HFF-Myc (cell line): ENCODE results near the gene CASKIN2.

Source experiments
- DNase-seq: peaks from one replicate; pipeline ENCODE4 v3.0.0-alpha.2; 2011; ENCODE audit warnings: low read depth; ENCODE audit errors: extremely low read depth
- H3K4me3 ChIP-seq: replicated peaks from 2 replicates; pipeline ENCODE4 v1.5.1; 2011; ENCODE audit warnings: low read depth, mild to moderate bottlenecking, control low read depth, low read length
- CTCF ChIP-seq: IDR thresholded peaks from 2 replicates; pipeline ENCODE4 v1.5.1; 2012; ENCODE audit warnings: mild to moderate bottlenecking, low read depth, low read length, control low read depth; ENCODE audit errors: missing control alignments

The CASKIN2 gene

GRCh38 chr17:75558666-75559530, 43.6 kb upstream of the CASKIN2 start:
- TF ChIP-seq CTCF, result no peak
- no peak overlapping the region for H3K4me3 ChIP-seq
- DNase-seq, result no peak

GRCh38 chr17:75557852-75558665, 42.7 kb upstream of the CASKIN2 start:
- no peak overlapping the region for H3K4me3 ChIP-seq
- TF ChIP-seq CTCF, result no peak
- no peak for DNase-seq

GRCh38 chr17:75557075-75557851, 41.9 kb upstream of the CASKIN2 start:
- no peak for DNase-seq
- no peak overlapping the region for H3K4me3 ChIP-seq

GRCh38 chr17:75555679-75556153, 40.4 kb upstream of the CASKIN2 start:
- no peak for TF ChIP-seq CTCF
- DNase-seq, result no peak
- H3K4me3 ChIP-seq, result no peak overlapping the region

More at GRCh38 chr17:75557075-75557851, 41.9 kb upstream of the CASKIN2 start:
- TF ChIP-seq CTCF, result no peak

- DNase-seq, result no peak
- H3K4me3 ChIP-seq, result no peak overlapping the region
- no peak for TF ChIP-seq CTCF
Observed at GRCh38 chr17:75553295-75554110, 38.2 kb upstream of the CASKIN2 start.
